DOHH2 (cell line): ENCODE data around the gene SIRPG.
"Not testable (repeated sequence)": the region's sequence is repeated elsewhere in the genome, so short reads cannot be mapped to it uniquely, and the experiment has no call there.

Source experiments
- H3F3A ChIP-seq: fragments of 200-600 bp; sonication (generic), shearing (Covaris generic); 2 replicates; pipeline ENCODE4 v1.6.0; 2016; ENCODE audit warnings: antibody characterized with exemption, mild to moderate bottlenecking; ENCODE audit not compliant: control insufficient read depth, insufficient read depth
- H3K27ac ChIP-seq: fragments of 200-600 bp; sonication (generic); 2 replicates; pipeline ENCODE4 v1.5.1; 2014; ENCODE audit warnings: low read depth, mild to moderate bottlenecking, low read length, moderate library complexity
- H3K27me3 ChIP-seq: fragments of 200-600 bp; sonication (generic); 2 replicates; pipeline ENCODE4 v1.6.1; 2014; ENCODE audit warnings: mild to moderate bottlenecking, low read length, mixed read lengths; ENCODE audit not compliant: control insufficient read depth
- H3K36me3 ChIP-seq: fragments of 200-600 bp; sonication (generic); 2 replicates; pipeline ENCODE4 v1.6.1; 2014; ENCODE audit warnings: mild to moderate bottlenecking, low read length, moderate library complexity, mixed read lengths; ENCODE audit not compliant: control insufficient read depth
- H3K4me1 ChIP-seq: fragments of 200-600 bp; sonication (generic); 2 replicates; pipeline ENCODE4 v1.6.1; 2014; ENCODE audit warnings: mild to moderate bottlenecking, low read length, mixed read lengths; ENCODE audit not compliant: control insufficient read depth
- H3K4me2 ChIP-seq: fragments of 200-600 bp; sonication (generic); 2 replicates; pipeline ENCODE4 v1.6.0; 2014; ENCODE audit warnings: mild to moderate bottlenecking, low read length, moderate library complexity
- H3K4me3 ChIP-seq: fragments of 200-600 bp; sonication (generic); 2 replicates; pipeline ENCODE4 v1.5.1; 2014; ENCODE audit warnings: mild to moderate bottlenecking, low read length, mixed read lengths
- H3K79me2 ChIP-seq: fragments of 200-600 bp; sonication (generic); 2 replicates; pipeline ENCODE4 v1.6.1; 2014; ENCODE audit warnings: mild to moderate bottlenecking, low read length, mixed read lengths; ENCODE audit not compliant: control insufficient read depth
- H3K9me2 ChIP-seq: fragments of 200-600 bp; sonication (generic); replicated peaks from 2 replicates; pipeline ENCODE4 v1.6.1; 2014; ENCODE audit warnings: mild to moderate bottlenecking, low read length, mixed read lengths; ENCODE audit not compliant: control insufficient read depth
- H3K9me3 ChIP-seq: fragments of 200-600 bp; sonication (generic); 2 replicates; pipeline ENCODE4 v1.6.1; 2014; ENCODE audit warnings: antibody characterized with exemption, low read length, mixed read lengths; ENCODE audit not compliant: control insufficient read depth, insufficient read depth
- H4K20me1 ChIP-seq: fragments of 200-600 bp; sonication (generic); 2 replicates; pipeline ENCODE4 v1.6.0; 2014; ENCODE audit warnings: low read depth, mild to moderate bottlenecking, antibody characterized with exemption, low read length, moderate library complexity; ENCODE audit not compliant: control insufficient read depth, insufficient read depth
- CTCF ChIP-seq: fragments of 200-600 bp; sonication (generic); IDR thresholded peaks from one replicate; pipeline ENCODE4 v1.5.1; 2014; ENCODE audit warnings: antibody characterized with exemption, mild to moderate bottlenecking, low read depth, low read length; ENCODE audit not compliant: poor library complexity, severe bottlenecking
- EZH2phosphoT487 ChIP-seq: fragments of 200-600 bp; sonication (generic); IDR thresholded peaks from 2 replicates; pipeline ENCODE4 v1.6.1; 2017; ENCODE audit warnings: borderline replicate concordance, mild to moderate bottlenecking, antibody characterized with exemption, low read length, moderate library complexity, mixed read lengths

SIRPG gene

GRCh38 chr20:1618954-1619540 is 38.5 kb downstream of the SIRPG start:
- 0 out of 2 replicates have a peak, but pooled peaks cover 4% of the 10 kb centered on the region for H3F3A ChIP-seq
- H3K4me2 ChIP-seq, result peak overlapping the region; percentile 44
- H3K27me3 ChIP-seq, result no peaks in the 10 kb centered on the region
- H3K9me2 ChIP-seq, result no peaks in the 10 kb centered on the region
- no peaks in the 10 kb centered on the region for H3K79me2 ChIP-seq
- TF ChIP-seq EZH2phosphoT487 (no peak), CTCF (no peak)
- no peaks in the 10 kb centered on the region for H3K36me3 ChIP-seq
- H3K9me3 ChIP-seq, result no peaks in the 10 kb centered on the region
- H4K20me1 ChIP-seq, result no peaks in the 10 kb centered on the region
- peaks cover 87% of the 10 kb centered on the region for H3K4me1 ChIP-seq
- peak overlapping the region; percentile 17 for H3K27ac ChIP-seq
- H3K4me3 ChIP-seq, result peak overlapping the region; percentile 26

- H3K4me1 ChIP-seq, result peaks cover 81% of the 10 kb centered on the region
- no peaks in the 10 kb centered on the region for H3K36me3 ChIP-seq
- H4K20me1 ChIP-seq, result no peaks in the 10 kb centered on the region
- H3K9me2 ChIP-seq, result no peaks in the 10 kb centered on the region
- H3K79me2 ChIP-seq, result no peaks in the 10 kb centered on the region
- 0 out of 2 replicates have a peak, but pooled peaks cover 4% of the 10 kb centered on the region for H3F3A ChIP-seq
- H3K9me3 ChIP-seq, result no peaks in the 10 kb centered on the region
- no peaks in the 10 kb centered on the region for H3K27me3 ChIP-seq
- peak overlapping the region; percentile 17; the same call in 1 of the 2 replicates for H3K27ac ChIP-seq
- 0 out of 2 replicates have a peak overlapping the region, but pooled peaks have one; percentile 26 for H3K4me3 ChIP-seq
- TF ChIP-seq CTCF (no peak), EZH2phosphoT487 (no peak)
- H3K4me2 ChIP-seq, result peak overlapping the region; percentile 44
Observed at GRCh38 chr20:1618479-1618878, 39.1 kb downstream of the SIRPG start.

GRCh38 chr20:1616858-1617434 is 40.6 kb downstream of the SIRPG start:
- Histone ChIP-seq H3K9me3 (no peaks in the 10 kb centered on the region), H3K9me2 (no peaks in the 10 kb centered on the region), H3K4me3 (peak overlapping the region; percentile 36), H3K4me1 (peaks cover 67% of the 10 kb centered on the region), H4K20me1 (no peaks in the 10 kb centered on the region), H3K36me3 (no peaks in the 10 kb centered on the region), H3K27me3 (no peaks in the 10 kb centered on the region), H3K4me2 (peak overlapping the region; percentile 52), H3F3A (0 out of 2 replicates have a peak, but pooled peaks cover 4% of the 10 kb centered on the region), H3K79me2 (no peaks in the 10 kb centered on the region), H3K27ac (peak overlapping the region; percentile 45)
- TF ChIP-seq EZH2phosphoT487 (no peak), CTCF (no peak)

- not testable (repeated sequence) for H3K9me2 ChIP-seq, H3K79me2 ChIP-seq, H4K20me1 ChIP-seq, H3K4me1 ChIP-seq, H3K27me3 ChIP-seq, H3K4me3 ChIP-seq, H3K27ac ChIP-seq, H3K9me3 ChIP-seq, H3F3A ChIP-seq, H3K4me2 ChIP-seq, H3K36me3 ChIP-seq
Observed at GRCh38 chr20:1610404-1610803, 47.2 kb downstream of the SIRPG start.

- not testable (repeated sequence) for H3K27me3 ChIP-seq, H3K27ac ChIP-seq, H3F3A ChIP-seq, H3K4me2 ChIP-seq, H3K79me2 ChIP-seq, H3K4me1 ChIP-seq, H3K9me3 ChIP-seq, H3K9me2 ChIP-seq, H3K36me3 ChIP-seq, H4K20me1 ChIP-seq, H3K4me3 ChIP-seq
Observed at GRCh38 chr20:1608678-1609347, 48.8 kb downstream of the SIRPG start.
